ENCODE measurements around the gene EVA1C. TPM values are rescaled to one million over a fixed set of nuclear protein-coding genes. Genes with fewer than 3 reads are reported as not detected.

The EVA1C gene
- total RNA-seq, 1 experiment from 2014 or later, result 16.1 TPM

DNA sequence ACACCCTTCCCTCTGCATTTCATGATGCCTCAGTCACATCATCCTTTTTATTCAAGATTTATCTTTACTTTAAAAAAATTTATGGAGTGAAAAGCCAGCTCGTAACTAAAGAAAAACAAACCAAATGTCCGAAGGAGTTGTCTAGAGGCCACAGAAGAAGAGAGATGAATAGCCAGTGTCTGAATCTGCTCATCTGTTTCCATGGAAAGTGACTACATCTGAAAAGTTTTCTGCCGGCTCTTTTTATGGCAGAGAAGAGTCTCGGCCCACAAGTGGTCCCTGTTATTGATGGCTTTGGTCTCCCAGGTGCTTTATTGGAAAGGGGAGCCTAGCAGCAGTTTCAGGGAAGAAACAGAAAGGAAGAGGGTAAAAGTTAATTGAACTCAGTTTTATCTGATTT lies 5.6 kb downstream of the EVA1C start:
- ATAC-seq, result no peak
- H3K9me2 ChIP-seq (replicated peaks; ENCODE audit: low read length), result no peaks in the 10 kb centered on the region
- no peaks in the 10 kb centered on the region for H3K9me3 ChIP-seq (ENCODE audit: low read length)
- no peaks in the 10 kb centered on the region for H4K20me1 ChIP-seq (ENCODE audit: low read length)
- H3K27me3 ChIP-seq (ENCODE audit: low read length), result no peaks in the 10 kb centered on the region
- peaks cover 50% of the 10 kb centered on the region for H3K79me2 ChIP-seq (ENCODE audit: low read length)
- TF ChIP-seq EZH2phosphoT487 (IDR thresholded peaks at IDR 0.05; ENCODE audit: borderline replicate concordance, low read length) (no peak), EZH2 (IDR thresholded peaks at IDR 0.05; ENCODE audit: low read length, unreplicated experiment) (no peak)
- TF ChIP-seq, protein P1, sequence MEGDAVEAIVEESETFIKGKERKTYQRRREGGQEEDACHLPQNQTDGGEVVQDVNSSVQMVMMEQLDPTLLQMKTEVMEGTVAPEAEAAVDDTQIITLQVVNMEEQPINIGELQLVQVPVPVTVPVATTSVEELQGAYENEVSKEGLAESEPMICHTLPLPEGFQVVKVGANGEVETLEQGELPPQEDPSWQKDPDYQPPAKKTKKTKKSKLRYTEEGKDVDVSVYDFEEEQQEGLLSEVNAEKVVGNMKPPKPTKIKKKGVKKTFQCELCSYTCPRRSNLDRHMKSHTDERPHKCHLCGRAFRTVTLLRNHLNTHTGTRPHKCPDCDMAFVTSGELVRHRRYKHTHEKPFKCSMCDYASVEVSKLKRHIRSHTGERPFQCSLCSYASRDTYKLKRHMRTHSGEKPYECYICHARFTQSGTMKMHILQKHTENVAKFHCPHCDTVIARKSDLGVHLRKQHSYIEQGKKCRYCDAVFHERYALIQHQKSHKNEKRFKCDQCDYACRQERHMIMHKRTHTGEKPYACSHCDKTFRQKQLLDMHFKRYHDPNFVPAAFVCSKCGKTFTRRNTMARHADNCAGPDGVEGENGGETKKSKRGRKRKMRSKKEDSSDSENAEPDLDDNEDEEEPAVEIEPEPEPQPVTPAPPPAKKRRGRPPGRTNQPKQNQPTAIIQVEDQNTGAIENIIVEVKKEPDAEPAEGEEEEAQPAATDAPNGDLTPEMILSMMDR (conservative IDR thresholded peaks at IDR 0.05; ENCODE audit: low read depth, low read length), result no peak
- H3F3A ChIP-seq (ENCODE audit: low read length, unreplicated experiment), result peaks cover 10% of the 10 kb centered on the region
- no peak overlapping the region for H2AFZ ChIP-seq (ENCODE audit: low read length)
- no peak overlapping the region for H3K4me3 ChIP-seq (ENCODE audit: low read length)
- intact Hi-C loops (cut with micrococcal nuclease), result loop anchor here (10.0 kb wide), 1 partner anchor 357 kb away; the partner anchor contains the start of gene PAXBP1
- BruUV-seq (replicated peaks), result no TSS peak
- H3K27ac ChIP-seq (ENCODE audit: low read length), result no peak overlapping the region
- no peaks in the 10 kb centered on the region for H3K36me3 ChIP-seq (ENCODE audit: low read depth, low read length)
- ChIA-PET POLR2A (ENCODE audit: unreplicated experiment) (no interaction called here), CTCF (no interaction called here)
- no peak overlapping the region for H3K9ac ChIP-seq (ENCODE audit: low read length)
- no peak for DNase-seq
- H3K4me2 ChIP-seq (ENCODE audit: low read length), result no peak overlapping the region
- H3K4me1 ChIP-seq (ENCODE audit: insufficient read depth, low read length), result peaks cover 26% of the 10 kb centered on the region

DNA sequence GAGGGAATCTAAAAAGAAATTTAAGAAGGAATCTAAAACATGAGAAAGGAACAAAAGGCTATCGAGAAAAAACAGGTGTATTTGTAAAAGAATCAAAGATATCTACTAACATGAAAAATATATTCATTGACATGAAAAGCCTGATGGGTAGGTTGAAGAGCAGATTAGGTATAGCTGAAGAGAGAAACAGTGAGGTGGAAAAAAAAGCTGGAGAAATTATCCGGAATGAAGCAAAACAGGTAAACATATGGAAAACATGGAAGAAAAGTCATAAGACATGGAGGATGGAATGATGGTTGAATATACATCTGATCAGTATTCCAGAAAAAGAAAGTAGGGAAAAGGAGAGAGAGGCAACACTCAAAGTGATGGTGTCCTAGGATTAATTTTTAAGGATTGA lies 9.6 kb downstream of the EVA1C start:
- CTCF ChIA-PET, result no interaction called here
- intact Hi-C loops (cut with micrococcal nuclease), result no loop called here
- Histone ChIP-seq H4K20me1 (ENCODE audit: low read length) (no peaks in the 10 kb centered on the region), H3K9me2 (replicated peaks; ENCODE audit: low read length) (no peaks in the 10 kb centered on the region), H3K9ac (ENCODE audit: low read length) (no peak overlapping the region), H2AFZ (ENCODE audit: low read length) (no peak overlapping the region), H3K9me3 (ENCODE audit: low read length) (no peaks in the 10 kb centered on the region), H3K27me3 (ENCODE audit: low read length) (no peaks in the 10 kb centered on the region), H3K4me1 (ENCODE audit: insufficient read depth, low read length) (peaks cover 44% of the 10 kb centered on the region), H3K79me2 (ENCODE audit: low read length) (peaks cover 38% of the 10 kb centered on the region), H3K27ac (ENCODE audit: low read length) (no peak overlapping the region), H3K4me3 (ENCODE audit: low read length) (no peak overlapping the region), H3K4me2 (ENCODE audit: low read length) (no peak overlapping the region), H3F3A (ENCODE audit: low read length, unreplicated experiment) (peaks cover 11% of the 10 kb centered on the region), H3K36me3 (ENCODE audit: low read depth, low read length) (no peaks in the 10 kb centered on the region)
- no peak for TF ChIP-seq EZH2phosphoT487 (IDR thresholded peaks at IDR 0.05; ENCODE audit: borderline replicate concordance, low read length)
- TF ChIP-seq, protein P1 (conservative IDR thresholded peaks at IDR 0.05; ENCODE audit: low read depth, low read length), result no peak
- TF ChIP-seq EZH2 (IDR thresholded peaks at IDR 0.05; ENCODE audit: low read length, unreplicated experiment), result no peak
- DNase-seq (no peak), ATAC-seq (no peak)
- POLR2A ChIA-PET (ENCODE audit: unreplicated experiment), result no interaction called here
- no TSS peak for BruUV-seq (replicated peaks)

- Histone ChIP-seq H3K9me2 (replicated peaks; ENCODE audit: low read length) (no peaks in the 10 kb centered on the region), H2AFZ (ENCODE audit: low read length) (no peak overlapping the region), H3K4me1 (ENCODE audit: insufficient read depth, low read length) (peaks cover 59% of the 10 kb centered on the region), H4K20me1 (ENCODE audit: low read length) (no peaks in the 10 kb centered on the region), H3K9me3 (ENCODE audit: low read length) (no peaks in the 10 kb centered on the region), H3K36me3 (ENCODE audit: low read depth, low read length) (no peaks in the 10 kb centered on the region), H3K27me3 (ENCODE audit: low read length) (no peaks in the 10 kb centered on the region), H3K9ac (ENCODE audit: low read length) (no peak overlapping the region), H3K4me2 (ENCODE audit: low read length) (peak overlapping the region; percentile 42), H3F3A (ENCODE audit: low read length, unreplicated experiment) (peaks cover 11% of the 10 kb centered on the region), H3K27ac (ENCODE audit: low read length) (peak overlapping the region; percentile 43), H3K4me3 (ENCODE audit: low read length) (peak overlapping the region; percentile 1), H3K79me2 (ENCODE audit: low read length) (peaks cover 32% of the 10 kb centered on the region)
- peak; percentile 40 for ATAC-seq
- CTCF ChIA-PET, result interaction anchor here (0.6 kb wide), 2 partner anchors 31 to 348 kb away, joined by 3 read pairs; partner anchors contain the start of gene PAXBP1
- intact Hi-C loops (cut with micrococcal nuclease), result no loop called here
- BruUV-seq (replicated peaks), result no TSS peak
- POLR2A ChIA-PET (ENCODE audit: unreplicated experiment), result no interaction called here
- TF ChIP-seq EZH2 (IDR thresholded peaks at IDR 0.05; ENCODE audit: low read length, unreplicated experiment), result no peak
- TF ChIP-seq EZH2phosphoT487 (IDR thresholded peaks at IDR 0.05; ENCODE audit: borderline replicate concordance, low read length), result no peak
- TF ChIP-seq, protein P1 (conservative IDR thresholded peaks at IDR 0.05; ENCODE audit: low read depth, low read length), result no peak
- peak; percentile 89 for DNase-seq
These were observed 11.0 kb downstream of the EVA1C start for GRCh38 chr21:32423320-32424190.
